ENCODE results near the gene FYCO1. TPM values are rescaled to one million over a fixed set of nuclear protein-coding genes. Genes with fewer than 3 reads are reported as not detected.

Gene FYCO1
- total and polyA plus RNA-seq, 9 of the 15 experiments (the other 6 are each of a cell fraction or from before 2014, with no cell fraction given): 2.1 to 13.8 (median 7.4) TPM

DNA sequence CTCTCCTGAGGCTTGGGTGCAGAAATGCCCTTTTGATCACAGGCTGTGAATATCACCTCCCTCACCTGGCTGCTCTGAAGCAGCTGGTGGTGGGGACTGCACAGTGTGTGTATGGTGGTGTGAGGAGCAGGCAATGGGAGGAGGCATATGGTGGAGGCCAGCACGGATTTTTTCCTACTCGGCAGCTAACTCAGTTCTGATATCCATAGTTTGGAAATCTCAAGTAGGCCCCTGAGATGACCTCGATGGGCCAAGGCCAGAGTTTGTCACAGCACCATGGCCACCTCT is 73.6 kb downstream of the FYCO1 start (continued):
- TF ChIP-seq, protein P1, sequence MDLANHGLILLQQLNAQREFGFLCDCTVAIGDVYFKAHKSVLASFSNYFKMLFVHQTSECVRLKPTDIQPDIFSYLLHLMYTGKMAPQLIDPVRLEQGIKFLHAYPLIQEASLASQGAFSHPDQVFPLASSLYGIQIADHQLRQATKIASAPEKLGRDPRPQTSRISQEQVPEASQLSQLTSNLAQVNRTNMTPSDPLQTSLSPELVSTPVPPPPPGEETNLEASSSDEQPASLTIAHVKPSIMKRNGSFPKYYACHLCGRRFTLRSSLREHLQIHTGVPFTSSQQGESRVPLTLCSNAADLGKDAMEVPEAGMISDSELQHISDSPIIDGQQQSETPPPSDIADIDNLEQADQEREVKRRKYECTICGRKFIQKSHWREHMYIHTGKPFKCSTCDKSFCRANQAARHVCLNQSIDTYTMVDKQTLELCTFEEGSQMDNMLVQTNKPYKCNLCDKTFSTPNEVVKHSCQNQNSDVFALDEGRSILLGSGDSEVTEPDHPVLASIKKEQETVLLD (IDR thresholded peaks at IDR 0.05): no peak
- TF ChIP-seq ZEB2 (IDR thresholded peaks at IDR 0.05): no peak
- TF ChIP-seq, protein P2, sequence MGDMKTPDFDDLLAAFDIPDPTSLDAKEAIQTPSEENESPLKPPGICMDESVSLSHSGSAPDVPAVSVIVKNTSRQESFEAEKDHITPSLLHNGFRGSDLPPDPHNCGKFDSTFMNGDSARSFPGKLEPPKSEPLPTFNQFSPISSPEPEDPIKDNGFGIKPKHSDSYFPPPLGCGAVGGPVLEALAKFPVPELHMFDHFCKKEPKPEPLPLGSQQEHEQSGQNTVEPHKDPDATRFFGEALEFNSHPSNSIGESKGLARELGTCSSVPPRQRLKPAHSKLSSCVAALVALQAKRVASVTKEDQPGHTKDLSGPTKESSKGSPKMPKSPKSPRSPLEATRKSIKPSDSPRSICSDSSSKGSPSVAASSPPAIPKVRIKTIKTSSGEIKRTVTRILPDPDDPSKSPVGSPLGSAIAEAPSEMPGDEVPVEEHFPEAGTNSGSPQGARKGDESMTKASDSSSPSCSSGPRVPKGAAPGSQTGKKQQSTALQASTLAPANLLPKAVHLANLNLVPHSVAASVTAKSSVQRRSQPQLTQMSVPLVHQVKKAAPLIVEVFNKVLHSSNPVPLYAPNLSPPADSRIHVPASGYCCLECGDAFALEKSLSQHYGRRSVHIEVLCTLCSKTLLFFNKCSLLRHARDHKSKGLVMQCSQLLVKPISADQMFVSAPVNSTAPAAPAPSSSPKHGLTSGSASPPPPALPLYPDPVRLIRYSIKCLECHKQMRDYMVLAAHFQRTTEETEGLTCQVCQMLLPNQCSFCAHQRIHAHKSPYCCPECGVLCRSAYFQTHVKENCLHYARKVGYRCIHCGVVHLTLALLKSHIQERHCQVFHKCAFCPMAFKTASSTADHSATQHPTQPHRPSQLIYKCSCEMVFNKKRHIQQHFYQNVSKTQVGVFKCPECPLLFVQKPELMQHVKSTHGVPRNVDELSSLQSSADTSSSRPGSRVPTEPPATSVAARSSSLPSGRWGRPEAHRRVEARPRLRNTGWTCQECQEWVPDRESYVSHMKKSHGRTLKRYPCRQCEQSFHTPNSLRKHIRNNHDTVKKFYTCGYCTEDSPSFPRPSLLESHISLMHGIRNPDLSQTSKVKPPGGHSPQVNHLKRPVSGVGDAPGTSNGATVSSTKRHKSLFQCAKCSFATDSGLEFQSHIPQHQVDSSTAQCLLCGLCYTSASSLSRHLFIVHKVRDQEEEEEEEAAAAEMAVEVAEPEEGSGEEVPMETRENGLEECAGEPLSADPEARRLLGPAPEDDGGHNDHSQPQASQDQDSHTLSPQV (IDR thresholded peaks at IDR 0.05): no peak
- TF ChIP-seq NCOR1 (IDR thresholded peaks at IDR 0.05): no peak
- TF ChIP-seq, protein P3, sequence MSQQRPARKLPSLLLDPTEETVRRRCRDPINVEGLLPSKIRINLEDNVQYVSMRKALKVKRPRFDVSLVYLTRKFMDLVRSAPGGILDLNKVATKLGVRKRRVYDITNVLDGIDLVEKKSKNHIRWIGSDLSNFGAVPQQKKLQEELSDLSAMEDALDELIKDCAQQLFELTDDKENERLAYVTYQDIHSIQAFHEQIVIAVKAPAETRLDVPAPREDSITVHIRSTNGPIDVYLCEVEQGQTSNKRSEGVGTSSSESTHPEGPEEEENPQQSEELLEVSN (IDR thresholded peaks at IDR 0.05; ENCODE audit: borderline replicate concordance in 1 of 2, extremely low read depth in 1 of 2, insufficient read depth in 1 of 2, insufficient read length in 1 of 2, low read depth in 1 of 2, low read length in 1 of 2, poor library complexity in 1 of 2, severe bottlenecking in 1 of 2): no peak
- no peak for TF ChIP-seq SNAPC5 (CRISPR knock-in tag; IDR thresholded peaks at IDR 0.05)
- TF ChIP-seq MBD2 (IDR thresholded peaks at IDR 0.05; ENCODE audit: borderline replicate concordance, low read depth): no peak

Measured in K562 (cell line).